ENCODE results near the gene RUFY4.
A peak's percentile ranks its signal among the peaks of the same experiment; 100 is the strongest.

The RUFY4 gene

GRCh38 chr2:218068721-218069334, at the start of gene RUFY4:
Gene RUFY4 (plus strand): TSS chr2:218069253. CDS start chr2:218070606, 1,353 bp downstream.
- peak; percentile 45 for DNase-seq

GRCh38 chr2:218019411-218020060, 49.5 kb upstream of the RUFY4 start:
- no peak for DNase-seq

GRCh38 chr2:218020281-218020680, 48.8 kb upstream of the RUFY4 start:
- DNase-seq, result no peak

- no peak for DNase-seq
Observed at GRCh38 chr2:218020966-218021535, 48.0 kb upstream of the RUFY4 start.

- no peak for DNase-seq
Observed at GRCh38 chr2:218021536-218022071, 47.4 kb upstream of the RUFY4 start.

GRCh38 chr2:218022131-218022850, 46.8 kb upstream of the RUFY4 start:
- DNase-seq, result no peak

- DNase-seq, result no peak
Observed at GRCh38 chr2:218022851-218023530, 46.1 kb upstream of the RUFY4 start.

- no peak for DNase-seq
Observed at GRCh38 chr2:218023636-218024035, 45.4 kb upstream of the RUFY4 start.

GRCh38 chr2:218024336-218024735, 44.7 kb upstream of the RUFY4 start:
- DNase-seq, result no peak

GRCh38 chr2:218024871-218025270, 44.2 kb upstream of the RUFY4 start:
- no peak for DNase-seq

- DNase-seq, result no peak
Observed at GRCh38 chr2:218026244-218026643, 42.8 kb upstream of the RUFY4 start.

GRCh38 chr2:218026676-218027425, 42.2 kb upstream of the RUFY4 start:
- no peak for DNase-seq

GRCh38 chr2:218027426-218028188, 41.4 kb upstream of the RUFY4 start:
- DNase-seq, result no peak

- no peak for DNase-seq
Observed at GRCh38 chr2:218028189-218028495, 40.9 kb upstream of the RUFY4 start.

GRCh38 chr2:218028562-218029348, 40.3 kb upstream of the RUFY4 start:
- DNase-seq, result no peak

GRCh38 chr2:218029366-218030360, 39.4 kb upstream of the RUFY4 start:
- no peak for DNase-seq

GRCh38 chr2:218030409-218031195, 38.5 kb upstream of the RUFY4 start:
- DNase-seq, result no peak

- DNase-seq, result no peak
Observed at GRCh38 chr2:218031261-218031660, 37.8 kb upstream of the RUFY4 start.
